Measurements from ENCODE around the gene TECPR1. TPM values are rescaled to one million over a fixed set of nuclear protein-coding genes. Genes with fewer than 3 reads are reported as not detected.

TECPR1 gene
- total RNA-seq, 1 donor from 2014 or later: 16.1 TPM

Other genes starting within 250 kb of the TECPR1 start
- 20.3 TPM for gene LMTK2, start 145.4 kb downstream of the TECPR1 start, total RNA-seq
- not detected for gene BHLHA15, start 40.8 kb downstream of the TECPR1 start, total RNA-seq
- gene BRI3, start 29.5 kb upstream of the TECPR1 start, total RNA-seq: 222 TPM
- 1.6 TPM for gene BAIAP2L1, start 148.9 kb upstream of the TECPR1 start, total RNA-seq

Measured in Right ventricle myocardium superior (tissue), 1 donor.